Raji (cell line): ENCODE data around the gene CDH4.

ENCODE experiments used
- POLR2A ChIP-seq: IDR thresholded peaks from 2 replicates; pipeline ENCODE4 v1.6.1; 2011; ENCODE audit warnings: low read depth, low read length, control low read depth; ENCODE audit not compliant: insufficient read depth

The CDH4 gene

GRCh38 chr20:61718361-61719005 is 466.4 kb downstream of the CDH4 start:
- TF ChIP-seq POLR2A = no peak

- TF ChIP-seq POLR2A = no peak
Measured at GRCh38 chr20:61719691-61720347, 467.8 kb downstream of the CDH4 start.

GRCh38 chr20:61720348-61720696 is 468.3 kb downstream of the CDH4 start:
- TF ChIP-seq POLR2A = no peak

GRCh38 chr20:61722146-61722678 is 470.2 kb downstream of the CDH4 start:
- no peak for TF ChIP-seq POLR2A

- TF ChIP-seq POLR2A = no peak
Measured at GRCh38 chr20:61723529-61724257, 471.6 kb downstream of the CDH4 start.

- no peak for TF ChIP-seq POLR2A
Measured at GRCh38 chr20:61724376-61724775, 472.3 kb downstream of the CDH4 start.

GRCh38 chr20:61725145-61725544 is 473.1 kb downstream of the CDH4 start:
- TF ChIP-seq POLR2A = no peak

GRCh38 chr20:61725966-61726365 is 473.9 kb downstream of the CDH4 start:
- no peak for TF ChIP-seq POLR2A

GRCh38 chr20:61726979-61727378 is 474.9 kb downstream of the CDH4 start:
- no peak for TF ChIP-seq POLR2A

- TF ChIP-seq POLR2A = no peak
Measured at GRCh38 chr20:61727761-61728160, 475.7 kb downstream of the CDH4 start.

GRCh38 chr20:61728326-61728725 is 476.3 kb downstream of the CDH4 start:
- no peak for TF ChIP-seq POLR2A

GRCh38 chr20:61728786-61729770 is 477.0 kb downstream of the CDH4 start:
- TF ChIP-seq POLR2A = no peak

GRCh38 chr20:61730631-61731362 is 478.7 kb downstream of the CDH4 start:
- no peak for TF ChIP-seq POLR2A
